HG03460 (cell line): Measurements from ENCODE around the gene NDUFAB1.
A peak's percentile ranks its signal among the peaks of the same experiment; 100 is the strongest.
"Not testable (repeated sequence)": the region's sequence is repeated elsewhere in the genome, so short reads cannot be mapped to it uniquely, and the experiment has no call there.

Source experiments
- ATAC-seq: cut with Tn5 transposase; IDR thresholded peaks from one replicate; pipeline ENCODE4 v1.9.1; 2021; ENCODE audit not compliant: unreplicated experiment

NDUFAB1 gene

DNA sequence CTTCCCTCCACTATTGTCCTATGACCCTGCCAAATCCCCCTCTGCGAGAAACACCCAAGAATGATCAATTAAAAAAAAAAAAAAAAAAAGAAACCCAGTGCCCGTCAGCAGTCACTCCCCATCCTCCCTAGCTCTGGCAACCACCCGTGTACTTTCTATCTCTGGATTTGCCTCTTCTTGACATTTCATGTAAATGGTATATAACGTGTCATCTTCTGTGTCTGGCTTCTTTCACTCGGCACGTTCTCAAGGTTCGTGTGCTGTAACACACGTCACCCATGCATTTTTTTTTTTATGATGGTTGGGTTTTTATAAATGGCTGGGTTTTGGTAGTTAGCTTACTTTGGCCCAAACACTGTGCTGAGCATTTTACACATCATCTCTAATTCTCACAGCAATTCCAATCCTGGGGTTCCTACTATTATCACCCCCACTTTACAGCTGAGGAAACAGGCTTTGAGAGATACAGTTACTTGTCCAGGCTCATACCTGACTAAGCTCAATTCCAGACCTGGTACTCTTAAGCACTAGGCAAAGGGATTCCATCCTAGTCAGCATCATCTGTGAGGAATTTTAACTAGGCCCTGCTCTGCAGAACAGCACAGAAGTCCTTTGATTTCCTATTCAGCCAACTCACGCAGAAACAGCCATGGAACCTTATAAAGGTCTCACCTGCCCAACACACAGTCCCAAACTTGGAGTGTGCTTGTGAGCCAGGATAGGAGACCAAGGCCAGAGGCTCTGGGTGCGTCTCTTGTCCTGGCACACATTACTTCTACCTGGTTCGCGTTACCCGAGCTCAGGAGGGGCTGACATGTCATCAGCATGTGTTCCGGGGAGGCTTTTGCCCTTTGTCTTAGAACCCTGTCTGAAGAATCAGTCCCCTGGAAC lies 11.7 kb downstream of the NDUFAB1 start:
- ATAC-seq = no peak

DNA sequence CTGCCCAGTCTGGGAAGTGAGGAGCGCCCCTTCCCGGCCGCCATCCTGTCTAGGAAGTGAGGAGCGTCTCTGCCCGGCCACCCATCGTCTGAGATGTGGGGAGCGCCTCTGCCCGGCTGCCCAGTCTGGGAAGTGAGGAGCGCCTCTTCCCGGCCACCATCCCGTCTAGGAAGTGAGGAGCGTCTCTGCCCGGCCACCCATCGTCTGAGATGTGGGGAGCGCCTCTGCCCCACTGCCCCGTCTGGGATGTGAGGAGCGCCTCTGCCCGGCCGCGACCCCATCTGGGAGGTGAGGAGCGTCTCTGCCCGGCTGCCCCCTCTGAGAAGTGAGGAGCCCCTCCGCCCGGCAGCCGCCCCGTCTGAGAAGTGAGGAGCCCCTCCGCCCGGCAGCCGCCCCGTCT lies 12.8 kb downstream of the NDUFAB1 start:
- not testable (repeated sequence) for ATAC-seq

DNA sequence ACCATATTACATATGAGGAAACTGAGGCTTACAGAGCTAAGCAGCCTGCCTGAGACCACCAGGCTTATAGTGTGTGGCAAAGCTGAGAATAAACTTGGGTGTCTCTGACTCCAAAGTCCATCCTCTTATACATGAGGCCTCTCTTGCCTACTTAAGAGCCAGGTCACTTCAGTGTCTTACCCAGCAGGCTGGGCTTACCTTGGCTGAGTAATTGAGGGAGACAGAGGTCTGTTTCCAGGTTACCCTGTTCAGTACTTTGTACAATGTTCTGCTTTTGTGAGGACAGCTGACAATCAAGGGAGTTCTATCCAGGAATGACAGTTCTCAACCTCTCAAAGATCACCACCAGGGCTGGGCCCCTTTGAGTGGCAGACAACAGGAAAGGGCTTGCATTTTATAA lies 14.4 kb downstream of the NDUFAB1 start:
- ATAC-seq = no peak

DNA sequence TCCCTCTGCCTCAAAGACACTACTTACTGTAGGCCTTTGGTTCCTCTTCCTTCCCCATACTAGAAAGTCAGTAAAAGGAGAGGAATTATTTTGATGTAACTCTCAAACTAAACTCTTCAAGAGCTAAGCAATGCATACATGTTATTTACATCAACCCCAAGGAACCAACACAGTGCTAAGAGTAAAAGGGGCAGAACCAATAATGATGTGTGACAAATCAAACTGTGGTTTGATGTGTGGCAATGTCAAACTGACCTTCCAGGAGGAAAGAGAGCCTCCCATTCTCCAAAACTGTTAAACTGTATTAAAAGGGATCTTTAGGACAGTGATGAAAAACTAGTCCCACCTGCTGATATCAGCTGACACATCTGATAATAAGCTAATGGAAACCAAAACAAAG lies 15.7 kb downstream of the NDUFAB1 start:
- no peak for ATAC-seq

DNA sequence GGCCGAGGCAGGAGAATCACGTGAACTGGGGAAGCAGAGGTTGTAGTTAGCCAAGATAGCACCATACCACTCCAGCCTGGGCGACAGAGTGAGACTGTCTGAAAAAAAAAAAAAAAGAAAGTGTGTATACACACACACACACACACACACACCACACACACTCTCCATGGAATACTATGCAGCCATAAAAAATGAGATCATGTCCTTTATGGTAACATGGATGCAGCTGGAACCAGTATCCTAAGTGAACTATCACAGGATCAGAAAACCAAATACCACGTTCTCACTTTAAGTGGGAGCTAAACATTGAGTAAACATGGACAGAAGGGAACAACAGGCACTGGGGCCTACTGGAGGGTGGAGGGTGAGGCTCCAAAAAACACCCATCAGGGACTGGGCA lies 16.7 kb downstream of the NDUFAB1 start:
- no peak for ATAC-seq

DNA sequence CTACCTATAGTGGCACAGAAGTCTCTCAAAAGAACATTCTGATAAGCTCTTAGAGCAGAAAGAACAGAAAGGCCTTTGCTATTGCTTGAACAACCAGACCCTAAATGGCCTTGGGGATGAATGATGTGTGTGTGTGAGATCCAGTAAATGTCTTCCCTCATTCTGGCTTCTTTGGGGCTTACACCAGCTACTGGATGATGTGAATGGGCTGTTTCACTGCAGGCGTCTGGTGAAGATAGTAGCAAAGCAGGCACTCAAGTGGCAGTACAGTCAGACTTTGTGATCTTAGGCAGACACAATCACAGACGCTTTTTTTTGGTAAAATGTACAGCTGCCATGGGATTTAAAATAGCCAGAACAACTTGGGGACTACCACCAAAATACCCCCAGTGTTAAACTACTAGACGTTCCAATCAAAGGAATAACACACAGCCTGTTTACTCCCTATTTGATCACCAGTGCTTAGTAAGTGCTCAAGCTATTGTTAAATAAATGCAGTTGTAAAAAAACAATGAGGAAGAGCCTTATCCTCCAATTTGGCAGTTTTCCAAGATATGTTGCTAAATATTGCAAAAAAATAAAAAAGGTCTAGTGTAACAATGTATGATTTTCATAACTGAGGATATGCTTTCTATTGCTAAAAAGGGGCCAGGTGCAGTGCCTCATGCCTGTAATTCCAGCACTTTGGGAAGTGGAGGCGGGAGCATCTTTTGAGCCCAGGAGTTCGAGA lies 17.9 kb downstream of the NDUFAB1 start:
- ATAC-seq = no peak

DNA sequence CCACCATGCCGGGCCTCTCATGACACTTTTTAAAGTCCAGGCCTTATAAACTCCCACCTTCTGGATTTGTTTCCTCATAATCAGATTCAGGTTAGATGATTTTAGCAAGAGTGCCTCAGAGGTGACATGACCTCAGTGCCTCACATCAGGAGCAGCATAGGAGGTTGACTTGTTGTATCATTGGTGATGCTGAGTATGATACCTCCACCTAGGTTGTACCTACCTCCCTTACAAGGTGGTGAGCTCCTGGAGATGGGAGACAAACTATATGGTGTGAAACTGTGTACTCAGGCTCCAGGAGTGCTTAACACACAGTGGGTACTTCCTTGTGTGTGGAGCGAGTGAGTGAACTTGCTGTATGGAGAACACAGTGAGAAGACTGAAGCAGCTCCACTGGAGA lies 18.6 kb downstream of the NDUFAB1 start:
- ATAC-seq = no peak

DNA sequence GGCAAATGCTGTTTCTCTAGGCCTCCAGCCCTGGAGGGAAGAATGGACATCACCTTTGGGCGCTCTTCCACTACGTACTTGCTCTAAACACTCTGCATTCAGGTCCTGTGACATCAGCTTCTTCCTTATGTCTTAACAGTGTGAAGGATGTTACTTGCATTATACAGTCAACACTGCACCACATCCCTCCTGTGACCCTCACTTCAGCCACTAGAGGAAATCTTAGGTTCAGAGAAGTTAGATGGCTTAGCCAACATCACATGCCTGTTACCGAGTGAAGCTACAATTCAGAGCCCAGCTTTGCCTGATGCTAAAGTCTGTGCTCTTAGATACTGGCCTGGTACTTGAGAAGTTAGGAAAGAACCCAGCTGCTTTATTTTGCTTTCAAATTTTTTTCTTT lies 20.3 kb downstream of the NDUFAB1 start:
- ATAC-seq = no peak

DNA sequence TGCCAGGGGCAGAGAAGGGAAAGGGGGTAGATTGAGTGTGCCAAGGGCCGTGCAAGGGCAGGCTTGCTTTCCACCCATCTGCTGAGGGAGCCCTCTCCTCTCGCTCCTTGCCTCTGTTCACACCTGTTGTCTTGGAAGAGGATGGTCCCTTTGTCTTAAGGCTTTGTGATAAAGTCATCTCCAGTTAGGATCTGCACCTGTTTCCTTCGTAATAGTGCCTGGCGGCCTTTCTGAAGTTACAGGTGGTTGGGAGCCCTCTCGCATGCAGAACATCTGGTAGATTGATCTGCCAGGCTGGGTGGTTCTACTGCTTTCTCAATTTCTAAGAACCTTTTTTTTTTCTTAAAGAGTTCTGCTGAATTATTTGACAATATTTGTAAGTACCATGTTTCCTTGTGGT lies 22.3 kb downstream of the NDUFAB1 start:
- ATAC-seq = no peak

DNA sequence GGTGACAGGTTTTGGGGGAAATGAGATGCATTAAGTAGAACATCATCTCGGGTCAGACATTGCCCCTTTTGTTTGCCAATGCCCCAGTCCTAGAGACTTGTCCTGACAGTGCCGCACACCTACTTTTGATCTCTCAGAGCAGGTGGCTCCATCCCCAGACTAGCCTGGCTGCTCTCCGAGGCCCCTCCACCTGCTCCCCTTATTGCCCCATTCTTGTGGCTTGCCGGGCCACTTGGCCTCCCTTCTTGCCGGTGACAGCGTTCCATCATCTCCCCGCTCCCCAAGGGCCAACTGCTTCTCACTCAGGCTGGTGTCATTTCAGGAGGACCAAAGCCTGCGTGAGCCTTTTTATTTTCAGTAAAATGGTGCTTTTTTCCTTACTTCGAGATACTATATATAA lies 23.7 kb downstream of the NDUFAB1 start:
- no peak for ATAC-seq

DNA sequence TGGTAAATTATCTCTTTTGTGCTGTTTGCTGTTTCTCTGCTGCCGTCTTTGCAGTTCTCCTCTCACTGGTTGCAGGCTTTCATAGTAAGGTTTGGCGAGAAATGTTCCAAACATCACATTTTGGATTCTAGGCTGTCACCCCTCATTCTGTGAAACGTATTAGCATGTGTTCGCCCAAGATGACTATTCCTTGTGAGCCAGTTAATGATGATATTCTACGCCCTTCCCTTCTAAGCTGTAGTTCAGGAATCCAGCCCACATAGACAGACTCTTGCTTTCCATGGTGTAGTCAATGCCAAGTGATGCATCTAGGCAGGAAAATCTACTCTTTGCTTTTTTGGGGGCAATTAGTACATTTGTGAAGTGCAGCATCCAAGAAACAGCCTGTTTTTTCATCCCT lies 24.2 kb downstream of the NDUFAB1 start:
- ATAC-seq = no peak

DNA sequence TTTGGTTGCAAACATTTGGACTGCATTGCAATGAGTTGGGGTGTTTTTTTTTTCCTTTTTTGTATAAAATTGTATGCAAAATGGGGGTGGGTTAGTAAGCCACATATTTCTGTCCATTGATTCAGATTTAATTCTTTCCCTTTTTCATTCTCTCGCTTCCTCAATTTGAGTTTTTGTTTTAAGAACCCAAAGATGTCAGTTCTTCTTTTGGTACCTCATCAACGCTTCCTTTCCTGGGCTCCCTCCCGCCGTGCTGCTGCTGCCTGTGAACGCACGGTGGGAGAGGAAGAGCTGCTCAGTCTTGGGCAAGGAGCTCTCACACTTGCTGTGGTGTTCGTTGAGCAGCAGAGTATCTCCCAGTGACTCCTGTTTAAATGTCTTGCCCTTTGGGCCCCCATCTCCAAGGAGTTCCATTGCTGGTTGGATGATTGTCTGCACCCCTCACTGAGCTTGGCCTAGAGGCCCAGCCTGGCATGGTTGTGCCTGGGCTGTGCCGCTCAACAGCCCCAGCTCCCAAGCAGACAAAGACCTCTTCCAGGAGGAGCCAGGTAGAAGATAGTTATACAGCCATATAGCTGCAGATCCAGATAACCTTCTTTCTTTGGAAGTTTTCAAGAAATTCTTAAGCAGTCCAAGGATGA lies 25.0 kb downstream of the NDUFAB1 start:
- ATAC-seq = no peak

DNA sequence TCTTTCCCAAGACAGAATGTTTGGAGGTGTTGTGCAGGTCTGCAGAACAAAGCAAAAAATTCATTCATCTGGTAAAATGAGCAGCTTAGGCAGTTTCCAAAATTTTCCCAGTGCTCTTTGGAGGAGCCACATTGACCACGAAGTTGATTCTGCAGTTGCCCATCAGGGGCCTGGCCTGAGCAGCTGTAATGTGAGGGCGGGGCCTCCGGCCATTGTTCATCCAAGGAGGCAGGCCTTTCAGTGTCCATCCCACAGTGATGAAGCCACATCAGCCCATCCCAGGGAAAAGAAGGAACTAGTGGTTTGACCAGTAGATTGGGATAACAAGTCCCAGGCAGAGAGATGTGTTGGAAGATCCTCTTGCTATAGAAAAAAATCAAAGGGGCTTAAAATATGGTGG lies 28.5 kb downstream of the NDUFAB1 start:
- ATAC-seq = no peak

DNA sequence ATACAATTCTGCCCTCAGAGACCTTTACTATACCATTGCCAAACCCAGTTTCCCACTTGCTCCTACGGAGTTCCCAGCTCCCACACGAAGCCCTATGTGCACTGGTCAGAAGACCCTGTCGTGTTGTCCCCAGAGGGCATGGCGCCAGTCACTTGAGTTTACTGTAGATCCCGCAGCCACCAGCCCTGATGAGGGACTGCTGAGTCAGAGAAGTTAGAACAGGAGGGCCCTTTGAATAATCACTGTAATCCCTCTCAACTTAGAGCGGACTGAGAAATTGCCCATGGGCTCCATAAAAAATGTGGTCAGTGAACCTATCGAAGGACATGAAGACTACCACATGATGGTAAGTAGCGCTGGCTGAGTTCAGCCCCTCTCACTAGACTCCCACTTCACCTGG lies 29.4 kb downstream of the NDUFAB1 start:
- no peak for ATAC-seq

DNA sequence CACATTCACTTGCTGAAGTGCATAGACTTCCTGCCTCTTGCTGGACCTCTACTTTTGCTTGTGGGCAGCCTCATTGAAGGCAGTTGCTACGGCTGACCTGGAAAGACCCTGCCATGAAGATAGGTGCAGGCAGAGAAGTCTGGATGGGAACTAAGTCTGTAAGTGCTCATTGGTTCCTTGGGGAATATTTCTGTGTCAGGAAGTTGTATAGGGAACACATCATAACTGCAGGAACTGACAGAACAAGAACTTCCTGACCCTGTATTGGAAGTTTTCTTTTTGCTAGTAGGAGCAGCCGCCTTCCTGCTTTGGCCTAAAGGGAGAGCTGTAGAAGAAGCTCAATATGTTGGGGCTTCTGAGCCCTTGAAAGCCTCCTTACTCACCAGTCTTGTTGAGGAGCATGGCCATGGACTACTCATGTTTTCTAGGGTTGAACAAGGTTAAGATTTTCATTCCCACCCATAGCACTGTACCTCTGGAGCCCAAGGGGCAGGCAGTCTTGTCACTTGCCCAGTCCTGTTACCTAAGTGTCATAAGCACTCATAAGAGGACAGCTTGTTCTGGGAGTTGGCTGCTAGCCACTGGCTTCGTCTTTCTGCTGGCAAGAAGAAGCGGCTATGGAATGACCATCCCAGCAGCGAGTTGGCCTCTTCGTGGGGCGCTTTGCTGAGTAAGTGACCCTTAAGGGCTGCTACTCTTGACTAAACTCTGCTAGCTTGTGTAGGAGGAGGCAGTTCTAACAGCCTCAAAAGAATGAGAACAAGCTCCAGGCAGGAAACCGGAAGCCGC lies 31.3 kb downstream of the NDUFAB1 start:
- ATAC-seq = no peak

DNA sequence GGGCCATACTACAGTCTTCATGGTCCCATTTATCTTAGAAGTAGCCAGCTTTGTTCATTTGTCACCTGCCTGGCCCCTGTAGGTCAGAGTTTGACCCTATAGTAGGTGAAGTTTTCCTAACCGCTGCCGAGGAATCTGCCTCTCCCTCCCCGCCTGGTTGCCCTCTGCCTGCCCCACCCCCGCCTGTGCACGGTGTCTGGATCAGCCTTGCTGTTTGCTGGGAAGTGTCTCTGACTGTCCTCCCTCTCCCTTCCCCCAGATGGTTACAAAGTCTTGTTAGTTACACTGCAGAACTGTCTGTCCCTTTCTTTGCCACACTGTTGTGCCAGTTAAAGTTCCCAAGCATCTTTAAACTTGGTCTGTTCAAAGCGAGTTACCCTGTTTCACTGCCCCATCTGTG lies 32.9 kb downstream of the NDUFAB1 start:
- ATAC-seq = no peak

DNA sequence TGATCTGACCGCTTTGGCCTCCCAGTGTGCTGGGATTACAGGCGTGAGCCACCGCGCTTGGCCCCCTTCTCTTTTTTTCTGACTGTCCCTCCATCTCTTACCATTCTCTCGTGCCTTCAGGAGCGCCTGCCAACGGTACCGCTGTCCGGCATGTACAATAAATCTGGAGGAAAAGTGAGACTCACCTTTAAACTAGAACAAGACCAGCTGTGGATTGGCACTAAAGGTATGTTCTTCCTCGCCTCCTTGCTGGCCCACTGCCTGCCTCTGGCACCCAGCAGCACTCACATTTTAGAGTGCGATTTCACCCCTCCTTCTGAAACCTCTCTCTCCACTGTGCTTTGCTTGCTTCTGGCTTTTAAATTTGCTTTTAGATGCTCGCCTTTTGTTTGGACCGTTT lies 33.6 kb downstream of the NDUFAB1 start:
- ATAC-seq = no peak

DNA sequence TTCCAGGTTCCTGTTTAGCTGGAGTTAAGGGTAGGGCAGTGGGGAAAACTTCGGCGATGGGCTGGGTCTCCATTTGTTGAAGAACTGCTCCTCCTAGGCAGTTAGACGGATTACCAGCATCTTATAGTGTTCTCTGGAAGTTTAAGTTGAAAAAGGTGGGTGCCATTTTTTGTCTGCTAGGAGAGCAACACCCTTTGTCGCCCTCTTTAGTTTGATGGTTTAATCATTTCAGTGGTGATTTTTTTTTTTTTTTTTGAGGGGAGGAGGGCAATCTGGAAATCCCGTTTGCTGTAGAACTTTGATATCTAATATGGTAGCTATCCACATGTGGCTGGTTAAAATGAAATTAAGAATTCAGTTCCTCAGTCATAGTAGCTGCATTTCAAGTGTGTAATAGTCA lies 34.5 kb downstream of the NDUFAB1 start:
- no peak for ATAC-seq

DNA sequence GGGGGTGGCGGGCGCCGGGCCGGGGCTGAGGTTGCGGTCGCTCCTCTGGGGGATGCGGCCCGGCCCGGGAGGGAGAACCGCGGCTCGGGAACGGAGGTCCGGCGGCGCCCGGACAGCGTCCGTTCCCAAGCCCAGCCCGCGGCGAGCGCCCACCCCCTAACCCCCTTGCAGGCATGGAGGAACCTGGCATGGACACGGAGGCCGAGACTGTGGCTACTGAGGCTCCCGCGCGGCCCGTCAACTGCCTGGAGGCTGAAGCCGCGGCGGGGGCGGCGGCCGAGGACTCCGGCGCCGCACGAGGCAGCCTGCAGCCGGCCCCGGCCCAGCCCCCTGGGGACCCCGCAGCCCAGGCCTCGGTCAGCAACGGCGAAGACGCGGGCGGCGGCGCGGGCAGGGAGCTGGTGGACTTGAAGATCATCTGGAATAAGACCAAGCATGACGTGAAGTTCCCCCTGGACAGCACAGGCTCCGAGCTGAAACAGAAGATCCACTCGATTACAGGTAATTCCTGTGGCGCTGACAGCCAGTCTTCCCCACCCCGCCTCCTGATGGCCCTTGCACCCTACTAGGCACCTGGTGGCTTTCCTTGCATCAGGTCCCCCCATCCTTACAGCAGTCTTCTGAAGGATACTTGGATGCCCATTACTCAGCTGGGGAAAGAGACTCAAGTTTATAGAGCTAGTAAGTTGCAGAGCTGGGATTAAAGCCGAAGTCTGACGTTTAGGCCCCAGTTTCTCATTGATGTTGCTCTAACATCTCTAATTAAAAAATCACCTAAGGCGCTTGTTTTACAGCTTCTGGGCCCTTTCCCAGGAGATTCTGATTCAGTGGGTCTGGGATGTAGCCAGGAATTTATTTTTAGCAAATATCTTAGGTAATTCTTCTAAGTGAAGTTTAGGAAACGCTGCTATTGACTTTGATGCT lies 38.1 kb downstream of the NDUFAB1 start:
- peak; percentile 3 for ATAC-seq
